Fibroblast of villous mesenchyme (primary cell): ENCODE results near the gene POU2F1. TPM values are rescaled to one million over a fixed set of nuclear protein-coding genes. Genes with fewer than 3 reads are reported as not detected.
A peak's percentile ranks its signal among the peaks of the same experiment; 100 is the strongest.

Experiments used
- DNase-seq: peaks from one replicate; pipeline ENCODE4 v3.0.0-alpha.2; 2010; ENCODE audit warnings: low read depth
- H3K4me3 ChIP-seq: 2 replicates; pipeline ENCODE4 v1.5.1; 2011; ENCODE audit warnings: low read depth, mild to moderate bottlenecking, low read length
- total RNA-seq: library from RNA; depleted of rRNA; stranded (reverse); fragments of >200 nt; gene quantifications from 2 replicates; pipeline ENCODE4 v1.2.3, GENCODE V29; 2012
- TF ChIP-seq, protein P1 (sequence below): IDR thresholded peaks from 2 replicates; pipeline ENCODE4 v1.5.1; 2012; ENCODE audit warnings: low read depth, mild to moderate bottlenecking, low read length; ENCODE audit not compliant: insufficient read depth

The POU2F1 gene
- total RNA-seq, 1 donor = 6.9 TPM

DNA sequence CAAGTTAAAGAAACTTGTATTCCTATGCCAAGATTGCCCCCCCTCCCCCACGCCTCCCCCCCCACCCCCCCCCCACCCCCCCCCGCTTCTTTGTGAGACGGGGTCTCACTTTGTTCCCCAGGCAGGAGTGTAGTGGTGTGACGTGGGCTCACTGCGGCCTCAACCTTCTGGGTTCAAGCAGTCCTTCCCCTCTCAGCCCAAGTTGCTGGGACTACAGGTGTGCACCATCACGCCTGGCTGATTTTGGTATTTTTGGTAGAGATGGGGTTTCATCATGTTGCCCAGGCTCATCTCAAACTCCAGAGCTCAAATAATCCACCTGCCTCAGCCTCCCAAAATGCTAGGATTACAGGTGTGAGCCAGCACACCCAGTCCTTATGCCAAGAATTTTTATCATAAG lies 136.6 kb downstream of the POU2F1 start:
- no peak for DNase-seq
- TF ChIP-seq, protein P1, sequence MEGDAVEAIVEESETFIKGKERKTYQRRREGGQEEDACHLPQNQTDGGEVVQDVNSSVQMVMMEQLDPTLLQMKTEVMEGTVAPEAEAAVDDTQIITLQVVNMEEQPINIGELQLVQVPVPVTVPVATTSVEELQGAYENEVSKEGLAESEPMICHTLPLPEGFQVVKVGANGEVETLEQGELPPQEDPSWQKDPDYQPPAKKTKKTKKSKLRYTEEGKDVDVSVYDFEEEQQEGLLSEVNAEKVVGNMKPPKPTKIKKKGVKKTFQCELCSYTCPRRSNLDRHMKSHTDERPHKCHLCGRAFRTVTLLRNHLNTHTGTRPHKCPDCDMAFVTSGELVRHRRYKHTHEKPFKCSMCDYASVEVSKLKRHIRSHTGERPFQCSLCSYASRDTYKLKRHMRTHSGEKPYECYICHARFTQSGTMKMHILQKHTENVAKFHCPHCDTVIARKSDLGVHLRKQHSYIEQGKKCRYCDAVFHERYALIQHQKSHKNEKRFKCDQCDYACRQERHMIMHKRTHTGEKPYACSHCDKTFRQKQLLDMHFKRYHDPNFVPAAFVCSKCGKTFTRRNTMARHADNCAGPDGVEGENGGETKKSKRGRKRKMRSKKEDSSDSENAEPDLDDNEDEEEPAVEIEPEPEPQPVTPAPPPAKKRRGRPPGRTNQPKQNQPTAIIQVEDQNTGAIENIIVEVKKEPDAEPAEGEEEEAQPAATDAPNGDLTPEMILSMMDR = no peak
- no peak overlapping the region for H3K4me3 ChIP-seq

DNA sequence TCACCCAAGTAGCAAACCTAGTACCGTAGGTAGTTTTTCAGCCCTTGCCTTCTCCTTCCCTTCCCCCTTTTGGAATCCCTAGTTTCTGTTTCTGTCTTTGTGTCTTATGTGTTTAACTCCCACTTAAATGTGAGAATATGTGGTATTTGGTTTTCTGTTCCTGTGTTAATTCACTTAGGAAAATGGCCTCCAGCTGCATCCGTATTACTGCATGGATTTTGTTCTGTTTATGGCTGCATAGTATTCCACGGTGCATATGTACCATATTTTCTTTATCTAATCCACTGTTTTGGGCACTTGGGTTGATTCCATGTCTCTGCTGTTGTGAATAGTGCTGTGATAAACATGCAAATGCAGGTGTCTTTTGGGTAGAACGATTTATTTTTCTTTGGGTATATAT lies 138.6 kb downstream of the POU2F1 start:
- TF ChIP-seq, protein P1 = no peak
- no peak overlapping the region for H3K4me3 ChIP-seq
- no peak for DNase-seq

DNA sequence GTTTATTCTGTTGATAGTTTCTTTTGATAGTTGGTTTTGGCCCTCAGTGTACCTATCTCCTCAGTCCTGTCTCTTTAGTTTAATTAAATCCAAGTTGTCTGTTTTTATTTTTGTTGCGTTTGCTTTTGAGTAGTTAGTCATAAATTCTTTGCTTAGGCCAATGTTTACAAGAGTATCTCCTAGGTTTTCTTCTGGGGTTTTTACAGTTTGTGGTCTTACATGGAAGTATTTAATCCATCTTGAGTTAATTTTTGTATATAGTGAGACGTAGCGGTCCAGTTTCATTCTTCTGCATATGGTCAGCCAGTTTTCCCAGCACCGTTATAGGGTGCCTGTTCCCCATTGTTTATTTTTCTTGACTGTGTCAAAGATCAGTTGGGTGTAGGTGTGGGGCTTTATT lies 139.4 kb downstream of the POU2F1 start:
- H3K4me3 ChIP-seq = no peak overlapping the region
- TF ChIP-seq, protein P1 = no peak
- peak; percentile 61 for DNase-seq

DNA sequence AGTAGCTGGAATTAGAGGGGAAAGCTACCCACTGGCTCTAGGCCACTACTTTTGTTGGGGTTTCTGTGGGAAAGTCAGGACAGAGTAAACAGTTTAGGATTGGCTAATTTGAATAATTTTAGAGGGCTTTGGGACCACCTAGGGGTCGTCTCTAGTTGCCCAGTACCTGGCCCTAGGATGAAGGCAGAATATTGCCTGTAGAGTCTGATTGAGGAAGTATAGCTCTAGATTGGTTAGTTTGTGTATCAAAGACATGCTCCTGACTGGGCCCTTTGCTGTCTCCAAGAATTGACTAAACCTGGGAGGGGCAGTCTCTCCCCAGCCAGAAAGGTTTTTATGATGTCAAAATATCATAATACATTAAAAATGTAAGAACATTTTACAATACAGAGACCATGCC lies 142.0 kb downstream of the POU2F1 start:
- TF ChIP-seq, protein P1 = no peak
- no peak overlapping the region for H3K4me3 ChIP-seq
- DNase-seq = no peak

DNA sequence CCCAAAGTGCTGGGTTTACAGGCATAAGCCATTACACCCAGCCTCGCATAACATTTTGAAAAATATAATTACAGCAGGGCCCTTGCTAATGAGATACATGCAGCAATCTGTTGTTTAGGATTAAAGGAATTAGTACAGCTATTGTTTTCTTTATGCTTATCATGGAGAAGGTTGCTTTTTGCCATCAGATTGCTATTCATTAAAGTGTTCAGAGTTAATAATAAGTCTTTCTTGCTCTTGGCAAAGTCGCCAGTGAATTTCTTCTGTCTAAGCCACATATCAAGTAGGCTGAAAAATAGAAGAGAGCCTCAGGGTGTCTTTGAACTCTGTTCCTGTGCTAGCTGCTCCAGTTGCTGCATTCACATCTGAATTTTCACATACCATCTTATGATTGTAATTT lies 144.1 kb downstream of the POU2F1 start:
- TF ChIP-seq, protein P1 = no peak

DNA sequence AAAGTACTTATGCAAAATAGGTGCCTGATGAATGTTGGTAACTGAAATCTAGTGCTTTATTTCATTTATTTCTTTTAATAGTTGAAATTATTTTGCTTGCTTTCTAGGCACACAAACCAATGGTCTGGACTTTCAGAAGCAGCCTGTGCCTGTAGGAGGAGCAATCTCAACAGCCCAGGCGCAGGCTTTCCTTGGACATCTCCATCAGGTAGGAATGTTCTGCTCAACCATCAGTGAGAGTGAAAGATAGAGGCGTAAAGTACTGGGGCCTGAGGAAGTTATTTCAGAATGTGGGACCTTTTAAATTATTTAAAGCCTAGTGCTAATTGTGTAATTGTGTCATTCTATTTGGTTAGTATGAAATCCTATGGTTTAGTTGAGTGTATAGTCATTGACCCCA lies 144.7 kb downstream of the POU2F1 start:
- no peak overlapping the region for H3K4me3 ChIP-seq
- no peak for DNase-seq
- TF ChIP-seq, protein P1 = no peak

More for the DNA sequence above, 144.1 kb downstream of the POU2F1 start:
- H3K4me3 ChIP-seq = no peak overlapping the region
- DNase-seq = no peak

DNA sequence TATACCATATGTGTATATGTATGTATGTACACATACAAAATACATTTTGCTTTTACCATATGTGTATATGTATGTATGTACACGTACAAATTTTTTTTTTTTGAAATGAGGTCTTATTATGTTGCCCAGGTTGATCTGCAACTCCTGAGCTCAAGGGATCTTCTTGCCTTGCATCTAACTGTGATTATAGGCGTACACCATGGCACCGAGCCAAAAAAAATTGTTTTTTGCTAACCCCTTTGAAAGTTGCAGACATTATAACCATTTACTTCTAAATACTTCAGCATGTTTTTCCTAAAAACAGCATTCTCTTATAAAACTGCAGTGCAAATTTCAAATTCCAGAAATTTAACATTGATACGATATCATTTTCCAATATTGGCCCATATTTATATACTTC lies 147.0 kb downstream of the POU2F1 start:
- no peak overlapping the region for H3K4me3 ChIP-seq
- TF ChIP-seq, protein P1 = no peak
- DNase-seq = no peak
